Transverse colon (tissue), 3 donors: ENCODE measurements around the gene ZNRF4.

Experiments used
- CTCF ChIP-seq, 5 experiments: fragments of 200-600 bp in 3 of 5; fragments of 450-650 bp in 2 of 5; sonication (generic) in 3 of 5; IDR thresholded peaks; 1 replicate in 2 of 5; 2 replicates in 3 of 5; pipeline ENCODE4 v1.5.1; 2016 to 2017; ENCODE audit warnings: antibody characterized with exemption in 5 of 5, inconsistent platforms in 3 of 5, mild to moderate bottlenecking in 2 of 5, moderate library complexity in 1 of 5
- POLR2A ChIP-seq: fragments of 450-650 bp; IDR thresholded peaks from one replicate; pipeline ENCODE4 v1.6.1; 2016; ENCODE audit warnings: antibody characterized with exemption, mild to moderate bottlenecking, moderate library complexity

- TF ChIP-seq POLR2A (no peak), CTCF (IDR thresholded peaks at IDR 0.05) (no peak)
Observed at GRCh38 chr19:5463959-5464358, 8.7 kb downstream of the ZNRF4 start.
